Mammary epithelial cell (primary cell): ENCODE data around the gene OR6S1.

Experiments
- CTCF ChIP-seq, 2 donors: IDR thresholded peaks in 1 of 2; conservative IDR thresholded peaks in 1 of 2; 2 replicates each; pipeline ENCODE4 v1.5.1; 2011 to 2012; ENCODE audit warnings: inconsistent platforms in 2 of 2, low read length in 2 of 2, mild to moderate bottlenecking in 2 of 2, control low read depth in 1 of 2, low read depth in 1 of 2; ENCODE audit not compliant: insufficient read depth in 1 of 2; ENCODE audit errors: extremely low read depth in 1 of 2
- EZH2 ChIP-seq: IDR thresholded peaks from 2 replicates; pipeline ENCODE4 v1.6.1; 2012; ENCODE audit warnings: low read length, inconsistent platforms, borderline replicate concordance

- peak; percentile 41 to 78 for TF ChIP-seq CTCF (conservative IDR thresholded peaks at IDR 0.05 in 1 of 2, IDR thresholded peaks at IDR 0.05 in 1 of 2; ENCODE audit: extremely low read depth in 1 of 2, insufficient read depth in 1 of 2, low read depth in 1 of 2, low read length in 2 of 2)
- no peak for TF ChIP-seq EZH2
These were observed 21.7 kb upstream of the OR6S1 start for GRCh38 chr14:20662968-20663732.
